SIG-M5 (cell line): Measurements from ENCODE around the gene SPANXN5.
"Not testable (repeated sequence)": the region's sequence is repeated elsewhere in the genome, so short reads cannot be mapped to it uniquely, and the experiment has no call there.

Experiments used
- DNase-seq: peaks from one replicate; lab custom pipeline; 2025; lab: John Stamatoyannopoulos, UW

Gene SPANXN5

GRCh38 chrX:52797327-52797726 lies at the start of gene SPANXN5:
Gene SPANXN5, minus strand, starts transcription at chrX:52797427. Its CDS starts 79 bp downstream, at chrX:52797348.
- not testable (repeated sequence) for DNase-seq

- not testable (repeated sequence) for DNase-seq
Observed at GRCh38 chrX:52843619-52844018, 46.4 kb upstream of the SPANXN5 start.

DNA sequence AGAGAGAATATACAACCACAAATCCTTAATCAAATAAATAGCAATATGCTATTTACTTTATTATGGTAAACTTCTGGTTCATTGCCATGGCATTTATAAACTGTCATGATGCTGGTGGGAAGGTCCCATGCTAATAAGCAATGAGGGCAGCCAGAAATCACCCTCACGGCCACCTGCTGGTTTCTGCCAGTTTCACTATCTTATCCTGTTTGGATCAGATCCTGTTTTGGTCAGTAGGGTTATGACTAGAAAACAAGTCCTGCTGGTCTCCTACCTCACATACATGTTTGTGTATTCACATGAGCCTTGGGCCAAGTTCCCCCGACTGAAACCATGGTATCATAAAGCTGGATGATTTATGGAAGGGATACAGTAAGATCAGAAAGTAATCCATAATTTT lies 41.9 kb upstream of the SPANXN5 start:
- DNase-seq = no peak

GRCh38 chrX:52830551-52830950 lies 33.3 kb upstream of the SPANXN5 start:
- DNase-seq = no peak

DNA sequence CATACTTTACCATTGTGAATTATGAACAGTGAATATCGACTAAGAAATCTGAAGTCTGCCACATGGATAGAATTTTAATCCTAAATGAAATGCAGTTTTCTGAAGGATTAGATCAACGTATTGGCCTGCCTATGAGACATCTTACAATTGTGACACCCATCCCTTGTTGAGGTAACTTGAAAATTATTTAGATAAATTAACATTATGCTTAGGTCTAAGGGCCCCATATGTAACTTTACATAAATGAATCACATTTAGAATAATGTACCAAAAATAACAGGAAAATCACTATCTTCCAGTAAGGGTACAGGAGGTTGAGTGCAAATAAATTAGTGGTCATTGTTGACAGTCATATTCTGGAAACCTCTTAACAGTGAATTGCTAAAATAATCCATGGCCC lies 27.4 kb upstream of the SPANXN5 start:
- no peak for DNase-seq

DNA sequence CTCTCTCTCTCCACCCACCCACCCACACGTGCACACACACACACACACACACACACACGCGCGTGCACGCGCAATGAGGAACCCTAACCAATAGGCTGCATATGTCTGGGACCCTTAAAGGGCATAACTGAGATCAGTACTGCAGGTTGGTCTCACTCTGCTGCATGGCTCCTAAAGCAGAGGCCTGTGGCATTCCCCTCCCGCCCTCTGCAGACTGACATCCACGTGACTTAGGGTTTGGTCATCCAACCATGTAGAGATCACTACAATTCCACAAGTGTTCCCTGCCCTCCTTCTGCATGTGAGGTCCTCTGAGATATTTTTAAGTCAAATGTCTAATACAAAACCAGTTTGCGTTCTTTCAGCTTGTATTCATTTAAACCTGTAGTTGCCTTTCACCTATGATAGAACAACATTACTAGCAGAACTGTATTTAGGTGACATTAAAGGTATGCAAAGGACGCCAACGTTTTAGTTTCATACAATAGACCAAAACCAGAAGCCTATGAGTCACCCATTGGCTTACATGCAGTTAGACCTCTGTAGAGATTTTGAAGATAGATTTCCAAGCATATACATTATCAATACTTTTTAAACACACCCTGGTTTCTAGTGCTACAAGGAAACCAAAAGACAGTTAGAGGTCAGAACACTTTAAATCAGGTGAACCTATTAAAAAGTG lies 24.0 kb upstream of the SPANXN5 start:
- DNase-seq = no peak

DNA sequence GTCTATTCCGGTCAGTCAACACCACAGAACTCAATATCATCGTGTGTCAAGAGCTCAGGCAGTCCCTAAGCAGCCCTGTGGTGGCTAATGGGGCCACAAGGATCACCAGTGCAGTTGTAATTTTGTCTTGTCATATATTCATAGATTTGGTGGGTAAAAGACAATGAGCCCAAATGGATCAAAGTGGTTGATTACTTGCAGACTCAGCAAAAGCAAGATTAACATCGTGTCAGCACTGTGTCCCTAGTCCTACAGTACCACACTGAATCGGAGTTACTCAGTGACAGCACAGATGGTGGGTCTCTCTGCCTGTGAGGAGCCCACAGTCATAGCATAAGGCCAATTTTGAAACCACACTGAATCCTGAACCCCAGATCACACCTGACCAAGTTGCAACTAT lies 22.6 kb upstream of the SPANXN5 start:
- DNase-seq = no peak

- no peak for DNase-seq
Observed at GRCh38 chrX:52811065-52811625, 13.9 kb upstream of the SPANXN5 start, which contains the start of gene XAGE5. Gene XAGE5, plus strand, starts transcription at chrX:52811287. Its CDS starts 1,280 bp downstream, at chrX:52812567.

GRCh38 chrX:52804876-52805275 lies 7.6 kb upstream of the SPANXN5 start:
- not testable (repeated sequence) for DNase-seq

DNA sequence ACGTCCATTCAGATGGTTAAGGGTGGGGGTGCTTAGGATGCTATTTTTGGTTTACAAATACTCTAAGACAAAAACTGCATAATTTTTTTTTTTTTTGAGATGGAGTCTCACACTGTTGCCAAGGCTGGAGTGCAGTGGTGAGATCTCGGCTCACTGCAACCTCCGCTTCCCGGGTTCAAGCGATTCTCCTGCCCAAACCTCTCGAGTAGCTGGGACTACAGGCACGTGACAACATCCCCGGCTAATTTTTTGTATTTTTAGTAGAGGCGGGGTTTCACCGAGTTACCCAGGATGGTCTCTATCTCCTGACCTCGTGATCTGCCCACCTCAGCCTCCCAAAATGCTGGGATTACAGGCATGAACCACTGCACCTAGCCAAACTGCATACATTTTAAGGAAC lies 23.7 kb downstream of the SPANXN5 start:
- DNase-seq = not testable (repeated sequence)

GRCh38 chrX:52765983-52766382 lies 31.2 kb downstream of the SPANXN5 start:
- not testable (repeated sequence) for DNase-seq

DNA sequence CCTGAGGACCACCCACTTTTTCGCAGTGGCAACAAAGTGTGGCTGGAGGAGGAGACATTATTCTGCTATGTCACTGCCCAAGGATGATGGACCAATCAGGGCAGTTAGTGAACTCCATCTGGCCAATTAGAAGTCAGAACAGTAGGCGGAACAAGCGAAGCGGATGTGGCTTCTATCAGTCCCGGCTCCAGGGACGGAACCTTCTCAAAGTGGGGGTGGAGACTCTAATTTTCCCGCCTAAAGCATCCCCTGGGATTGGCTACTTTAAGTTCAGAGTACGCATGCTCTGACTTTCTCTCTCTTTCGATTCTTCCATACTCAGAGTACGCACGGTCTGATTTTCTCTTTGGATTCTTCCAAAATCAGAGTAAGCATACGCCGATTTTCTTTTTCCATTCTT lies 46.3 kb downstream of the SPANXN5 start, which contains the start of gene SSX2B:
Gene SSX2B, plus strand, starts transcription at position 301 of the 400 bp plus-strand sequence. CDS start 1,429 bp downstream, outside the sequence.
- not testable (repeated sequence) for DNase-seq
